GM12872 (cell line): ENCODE results near the gene SSC4D.

Source experiments
- CTCF ChIP-seq: IDR thresholded peaks from 3 replicates; pipeline ENCODE4 v1.5.1; 2011; ENCODE audit warnings: low read depth, mild to moderate bottlenecking, low read length, moderate library complexity; ENCODE audit not compliant: insufficient read depth

Gene SSC4D

DNA sequence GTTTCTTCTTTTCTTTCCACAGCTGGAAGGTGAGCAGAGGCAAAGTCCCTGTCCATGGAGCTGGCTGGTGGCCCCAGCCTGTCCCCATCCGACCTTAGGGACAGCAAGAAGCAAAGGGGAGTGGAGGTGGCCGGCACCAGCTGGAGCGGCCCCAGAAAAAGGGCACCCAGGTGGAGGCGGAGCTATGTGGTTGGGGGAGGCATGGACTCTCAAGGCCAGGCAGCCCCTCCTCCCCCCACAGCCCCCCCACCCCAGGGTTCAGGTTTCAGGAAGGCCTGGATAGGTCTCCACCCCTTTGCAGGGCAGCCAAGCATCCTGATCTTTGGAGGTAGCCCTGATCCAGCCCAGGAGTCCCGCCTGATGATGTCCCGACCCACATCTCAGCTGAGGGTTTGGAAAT, at the start of gene SSC4D:
SSC4D (minus strand) TSS at position 161 of the 400 bp plus-strand sequence. CDS start 5,258 bp downstream, outside the sequence.
- TF ChIP-seq CTCF, result no peak

DNA sequence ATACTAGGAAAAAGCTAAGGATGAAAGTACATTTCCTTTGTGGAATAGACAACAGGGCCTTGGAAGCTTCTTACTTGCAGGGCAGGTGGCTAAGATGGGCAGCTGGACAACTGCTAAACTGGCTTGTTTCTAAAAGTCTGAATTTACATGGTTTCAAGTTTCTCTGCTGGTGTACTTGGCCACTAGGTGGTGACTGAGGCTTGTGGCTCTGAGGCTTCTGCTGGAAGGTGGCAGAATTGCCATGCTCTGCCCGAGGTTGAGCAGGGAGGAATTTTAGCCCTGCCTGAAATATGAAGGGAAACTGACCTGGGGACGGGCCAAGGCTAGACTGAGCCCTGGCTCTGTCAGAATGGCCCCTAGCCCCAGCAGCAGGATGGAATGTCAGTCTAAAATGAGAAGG, 28.4 kb upstream of the SSC4D start:
- TF ChIP-seq CTCF, result peak; percentile 65

- TF ChIP-seq CTCF, result no peak
Measured at GRCh38 chr7:76430836-76431235, 21.3 kb upstream of the SSC4D start.

GRCh38 chr7:76430211-76430610, 20.7 kb upstream of the SSC4D start:
- no peak for TF ChIP-seq CTCF

- no peak for TF ChIP-seq CTCF
Measured at GRCh38 chr7:76428868-76429805, 19.6 kb upstream of the SSC4D start.

- no peak for TF ChIP-seq CTCF
Measured at GRCh38 chr7:76428149-76428823, 18.8 kb upstream of the SSC4D start.

DNA sequence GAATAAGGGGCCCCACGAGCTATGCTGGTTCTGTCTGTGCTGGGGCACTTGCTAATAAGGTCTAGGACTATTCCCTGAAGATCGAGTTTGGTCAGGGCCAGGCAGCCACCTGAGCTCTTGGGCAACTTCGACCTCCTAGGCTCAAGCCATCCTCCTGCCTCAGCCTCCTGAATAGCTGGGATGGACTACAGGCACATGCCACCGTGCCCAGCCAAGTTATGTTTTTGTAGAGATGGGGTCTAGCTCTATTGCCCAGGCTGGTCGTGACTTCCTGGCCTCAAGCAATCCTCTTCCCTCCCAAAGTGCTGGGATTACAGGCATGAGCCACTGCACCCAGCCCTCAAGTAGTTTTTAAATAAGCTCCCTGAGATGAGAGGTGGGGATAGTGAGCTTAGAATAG, 18.1 kb upstream of the SSC4D start:
- TF ChIP-seq CTCF, result no peak
